HL-60 (cell line): ENCODE data around the gene CLEC4C.

Experiments
- CTCF ChIP-seq: IDR thresholded peaks from one replicate; pipeline ENCODE4 v1.5.1; 2011; ENCODE audit warnings: low read length, control low read depth, inconsistent platforms; ENCODE audit not compliant: insufficient read depth
- GABPA ChIP-seq: IDR thresholded peaks from 2 replicates; pipeline ENCODE4 v1.6.1; 2012; ENCODE audit warnings: low read depth
- POLR2AphosphoS5 ChIP-seq: IDR thresholded peaks from 2 replicates; pipeline ENCODE4 v1.6.1; 2012; ENCODE audit warnings: low read depth
- REST ChIP-seq: IDR thresholded peaks from 2 replicates; pipeline ENCODE4 v1.6.1; 2012; ENCODE audit warnings: low read depth; ENCODE audit not compliant: insufficient replicate concordance
- SPI1 ChIP-seq: IDR thresholded peaks from 2 replicates; pipeline ENCODE4 v1.6.1; 2012; ENCODE audit warnings: low read depth, mild to moderate bottlenecking, borderline replicate concordance

- TF ChIP-seq CTCF: no peak
- no peak for TF ChIP-seq GABPA
- TF ChIP-seq POLR2AphosphoS5: no peak
- no peak for TF ChIP-seq REST
- no peak for TF ChIP-seq SPI1
Measured at GRCh38 chr12:7716381-7716780, 30.8 kb downstream of the CLEC4C start.
